Subcutaneous abdominal adipose tissue (tissue), 5 donors: ENCODE measurements around the gene KIZ.

ENCODE experiments used
- H3K27ac ChIP-seq: one replicate; pipeline ENCODE4 v1.7.0; 2013; ENCODE audit warnings: low read depth, mild to moderate bottlenecking, inconsistent platforms, low read length, moderate library complexity
- H3K27me3 ChIP-seq, 5 donors: one replicate each; pipeline ENCODE4 v1.7.0; 2013; ENCODE audit warnings: low read length in 5 of 5, inconsistent platforms in 1 of 5; ENCODE audit not compliant: control insufficient read depth in 5 of 5, insufficient read depth in 4 of 5
- H3K36me3 ChIP-seq, 5 donors: one replicate each; pipeline ENCODE4 v1.7.0; 2013; ENCODE audit warnings: low read length in 5 of 5; ENCODE audit not compliant: control insufficient read depth in 5 of 5, insufficient read depth in 5 of 5
- H3K4me1 ChIP-seq, 5 donors: one replicate each; pipeline ENCODE4 v1.7.0; 2013; ENCODE audit warnings: low read length in 5 of 5, mild to moderate bottlenecking in 3 of 5, moderate library complexity in 1 of 5; ENCODE audit not compliant: control insufficient read depth in 5 of 5, insufficient read depth in 5 of 5
- H3K4me3 ChIP-seq, 5 donors: one replicate each; pipeline ENCODE4 v1.7.0; 2013; ENCODE audit warnings: low read length in 5 of 5, low read depth in 1 of 5
- H3K9ac ChIP-seq, 5 donors: one replicate each; pipeline ENCODE4 v1.7.0; 2013; ENCODE audit warnings: low read length in 5 of 5, mild to moderate bottlenecking in 4 of 5, moderate library complexity in 3 of 5
- H3K9me3 ChIP-seq, 5 donors: one replicate each; pipeline ENCODE4 v1.7.0; 2013; ENCODE audit warnings: low read length in 5 of 5; ENCODE audit not compliant: control insufficient read depth in 5 of 5
- donor health status: healthy.
- donor health status: healthy.
- donor health status: healthy.
- donor health status: healthy.
- donor health status: healthy.

Gene KIZ

DNA sequence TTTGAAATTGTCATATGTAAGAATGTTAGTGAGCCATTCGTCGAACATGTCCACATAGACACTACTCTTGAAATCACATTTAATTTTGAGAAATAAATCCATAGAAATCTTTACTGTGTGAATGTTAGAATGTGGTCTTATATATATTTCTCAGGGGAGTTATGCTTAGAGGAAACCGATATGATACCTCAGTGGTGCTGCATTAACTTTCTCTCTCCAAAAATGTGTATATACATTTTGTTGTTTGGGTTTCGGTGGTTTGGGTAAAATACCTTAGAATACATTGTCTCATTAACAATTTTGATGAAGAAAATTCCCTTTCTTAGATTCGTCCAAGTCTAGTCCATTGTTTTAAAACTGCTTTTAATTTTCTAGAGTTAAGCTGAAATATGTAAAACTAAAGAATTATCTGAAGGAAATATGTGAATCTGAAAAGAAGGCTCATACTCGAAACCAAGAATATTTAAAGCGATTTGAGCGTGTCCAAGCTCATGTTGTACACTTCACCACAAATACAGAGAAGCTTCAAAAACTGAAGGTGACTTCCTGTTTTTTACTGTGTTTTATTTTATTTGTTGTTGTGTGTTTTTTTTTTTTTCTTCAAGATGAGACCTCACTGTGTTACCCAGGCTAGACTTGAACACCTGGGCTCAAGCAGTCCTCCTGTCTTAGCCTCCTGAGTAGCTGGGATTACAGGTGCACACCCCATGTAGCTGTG is 10.3 kb downstream of the KIZ start:
- H3K27me3 ChIP-seq, result no peaks in the 10 kb centered on the region
- H3K4me1 ChIP-seq, result no peaks in the 10 kb centered on the region
- H3K36me3 ChIP-seq, result peaks cover 5 to 33% (median 21%) of the 10 kb centered on the region in 5 donors
- no peaks in the 10 kb centered on the region for H3K9me3 ChIP-seq
- H3K9ac ChIP-seq, result no peak overlapping the region
- no peak overlapping the region for H3K27ac ChIP-seq
- no peak overlapping the region for H3K4me3 ChIP-seq

DNA sequence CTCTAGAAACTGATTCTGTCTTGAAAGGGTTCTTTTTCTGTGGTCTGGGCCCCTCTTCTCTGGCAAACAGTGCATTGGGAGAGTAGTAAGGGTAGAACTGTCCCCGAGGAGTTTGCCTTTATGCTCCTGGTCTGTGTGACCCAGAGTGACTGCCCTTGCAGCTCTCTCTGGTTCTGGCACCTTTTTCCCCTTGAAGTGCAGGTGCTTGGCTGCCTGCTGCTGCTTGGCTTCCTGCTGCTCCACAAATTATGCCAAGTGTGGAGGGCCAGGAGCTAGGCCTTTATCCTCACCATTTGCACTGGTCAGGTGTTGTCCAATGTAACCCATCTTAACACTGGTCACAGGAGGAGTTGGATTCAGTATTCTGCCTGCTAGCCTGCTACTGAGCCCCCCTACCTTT is 11.2 kb downstream of the KIZ start:
- H3K27ac ChIP-seq, result no peak overlapping the region
- no peaks in the 10 kb centered on the region for H3K4me1 ChIP-seq
- H3K27me3 ChIP-seq, result no peaks in the 10 kb centered on the region
- H3K36me3 ChIP-seq, result peaks cover 5 to 38% (median 26%) of the 10 kb centered on the region in 5 donors
- H3K9me3 ChIP-seq, result no peaks in the 10 kb centered on the region
- H3K9ac ChIP-seq, result no peak overlapping the region
- H3K4me3 ChIP-seq, result no peak overlapping the region

DNA sequence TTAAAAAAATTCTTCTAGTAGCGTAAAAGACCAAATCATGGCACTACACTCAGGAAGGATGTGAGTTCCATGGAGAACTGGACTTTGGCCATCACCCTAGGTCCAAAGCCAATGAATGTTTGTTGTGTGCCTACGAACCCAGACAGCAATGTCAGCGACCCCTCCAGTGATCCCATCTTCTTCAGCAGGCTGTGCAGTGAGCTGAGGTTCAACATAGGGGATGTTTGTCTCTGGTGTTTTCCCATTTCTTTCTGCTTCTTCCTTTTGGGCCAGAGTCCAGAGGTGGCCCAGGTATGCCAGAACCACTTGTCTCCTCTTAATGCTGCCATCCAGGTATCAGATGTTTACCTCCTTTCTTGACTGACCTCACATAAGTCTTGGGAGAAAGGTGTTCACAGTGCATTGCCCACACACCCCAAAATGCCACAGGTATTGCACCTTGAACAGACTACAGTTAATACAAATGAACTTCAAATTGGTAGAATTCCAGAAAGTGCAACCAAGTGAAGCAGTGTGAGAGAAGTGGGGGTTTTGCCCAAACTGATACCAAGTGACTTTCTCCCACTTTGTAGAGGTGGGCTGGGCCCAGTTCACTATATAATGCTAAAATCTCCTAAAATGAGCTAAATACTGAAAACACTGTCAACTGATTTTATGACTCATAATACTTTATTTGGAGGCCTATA is 14.1 kb downstream of the KIZ start:
- H3K4me3 ChIP-seq, result no peak overlapping the region
- peaks cover 5 to 29% (median 17%) of the 10 kb centered on the region in 5 donors for H3K36me3 ChIP-seq
- no peaks in the 10 kb centered on the region for H3K9me3 ChIP-seq
- no peak overlapping the region for H3K27ac ChIP-seq
- no peaks in the 10 kb centered on the region for H3K4me1 ChIP-seq
- no peak overlapping the region for H3K9ac ChIP-seq
- no peaks in the 10 kb centered on the region for H3K27me3 ChIP-seq

DNA sequence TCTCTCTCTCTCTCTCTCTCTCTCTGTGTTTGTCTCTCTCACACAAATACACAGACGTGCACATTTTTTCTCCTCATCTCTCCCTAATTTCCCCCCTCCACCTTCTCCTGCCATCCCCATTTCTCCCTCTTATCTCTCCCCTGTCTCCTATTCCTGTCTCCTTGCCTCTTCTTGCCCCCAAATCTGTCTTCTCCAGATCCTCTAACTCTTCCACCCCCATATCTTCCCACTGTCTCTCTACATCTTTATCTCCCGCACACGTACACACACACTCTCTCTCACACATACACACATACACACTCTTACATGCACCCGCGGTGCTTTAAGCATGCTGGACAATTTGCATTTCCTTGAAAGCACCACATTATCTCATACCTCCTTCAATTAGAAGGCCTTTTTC is 15.9 kb downstream of the KIZ start:
- Histone ChIP-seq H3K9me3 (no peaks in the 10 kb centered on the region), H3K4me1 (no peaks in the 10 kb centered on the region), H3K27ac (no peak overlapping the region), H3K4me3 (no peak overlapping the region), H3K36me3 (peaks cover 11 to 26% (median 14%) of the 10 kb centered on the region in 5 donors), H3K9ac (no peak overlapping the region), H3K27me3 (no peaks in the 10 kb centered on the region)

GRCh38 chr20:21143194-21143890 is 17.5 kb downstream of the KIZ start:
- peaks cover 7 to 24% (median 13%) of the 10 kb centered on the region in 5 donors for H3K36me3 ChIP-seq
- no peaks in the 10 kb centered on the region for H3K9me3 ChIP-seq
- no peaks in the 10 kb centered on the region for H3K4me1 ChIP-seq
- H3K4me3 ChIP-seq, result no peak overlapping the region
- no peak overlapping the region for H3K9ac ChIP-seq
- no peak overlapping the region for H3K27ac ChIP-seq
- no peaks in the 10 kb centered on the region for H3K27me3 ChIP-seq

DNA sequence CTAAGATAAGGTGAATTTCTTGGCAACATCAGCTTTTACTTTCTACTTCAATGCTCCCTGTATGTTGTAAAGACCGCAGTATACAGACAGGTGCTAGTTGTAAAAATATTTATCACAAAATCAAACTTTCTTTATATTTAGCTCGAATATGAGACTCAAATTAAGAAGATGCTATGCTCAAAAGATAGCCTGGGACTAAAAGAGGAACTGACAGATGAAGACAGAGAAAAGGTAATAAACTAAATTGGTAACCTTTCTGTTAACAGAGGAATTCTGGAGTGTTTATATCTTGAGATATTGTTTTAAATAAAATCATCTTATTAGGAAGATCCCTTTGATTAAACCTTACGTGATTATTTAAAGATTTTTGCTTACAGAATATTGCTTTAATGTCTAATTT is 19.5 kb downstream of the KIZ start:
- Histone ChIP-seq H3K4me1 (no peaks in the 10 kb centered on the region), H3K27ac (no peak overlapping the region), H3K9ac (no peak overlapping the region), H3K9me3 (no peaks in the 10 kb centered on the region), H3K36me3 (peaks cover 5 to 25% (median 11%) of the 10 kb centered on the region in 5 donors), H3K4me3 (no peak overlapping the region), H3K27me3 (no peaks in the 10 kb centered on the region)

GRCh38 chr20:21146215-21146614 is 20.3 kb downstream of the KIZ start:
- Histone ChIP-seq H3K9ac (no peak overlapping the region), H3K27ac (no peak overlapping the region), H3K4me1 (no peaks in the 10 kb centered on the region), H3K4me3 (no peak overlapping the region), H3K36me3 (peaks cover 5 to 25% (median 11%) of the 10 kb centered on the region in 5 donors), H3K27me3 (no peaks in the 10 kb centered on the region), H3K9me3 (no peaks in the 10 kb centered on the region)

- H3K36me3 ChIP-seq, result peaks cover 5 to 16% (median 8%) of the 10 kb centered on the region in 5 donors
- H3K27ac ChIP-seq, result no peak overlapping the region
- H3K9ac ChIP-seq, result no peak overlapping the region
- no peak overlapping the region for H3K4me3 ChIP-seq
- H3K27me3 ChIP-seq, result no peaks in the 10 kb centered on the region
- no peaks in the 10 kb centered on the region for H3K9me3 ChIP-seq
- peaks cover 0 to 5% (median 0%) of the 10 kb centered on the region in 5 donors for H3K4me1 ChIP-seq
These were observed 21.7 kb downstream of the KIZ start for GRCh38 chr20:21147593-21147992.

GRCh38 chr20:21149344-21149743 is 23.5 kb downstream of the KIZ start:
- H3K27ac ChIP-seq, result no peak overlapping the region
- no peak overlapping the region for H3K4me3 ChIP-seq
- no peaks in the 10 kb centered on the region for H3K27me3 ChIP-seq
- H3K9me3 ChIP-seq, result no peaks in the 10 kb centered on the region
- H3K9ac ChIP-seq, result no peak overlapping the region
- H3K4me1 ChIP-seq, result peaks cover 0 to 5% (median 0%) of the 10 kb centered on the region in 5 donors
- H3K36me3 ChIP-seq, result peaks cover 8 to 16% (median 10%) of the 10 kb centered on the region in 5 donors

GRCh38 chr20:21151791-21152190 is 25.9 kb downstream of the KIZ start:
- Histone ChIP-seq H3K27me3 (no peaks in the 10 kb centered on the region), H3K4me1 (peaks cover 0 to 5% (median 0%) of the 10 kb centered on the region in 5 donors), H3K36me3 (peaks cover 3 to 14% (median 10%) of the 10 kb centered on the region in 5 donors), H3K9ac (no peak overlapping the region), H3K4me3 (no peak overlapping the region), H3K9me3 (peaks cover 0 to 4% (median 0%) of the 10 kb centered on the region in 5 donors), H3K27ac (no peak overlapping the region)
